ENCODE results near the gene MMP14. TPM values are rescaled to one million over a fixed set of nuclear protein-coding genes. Genes with fewer than 3 reads are reported as not detected.
A peak's percentile ranks its signal among the peaks of the same experiment; 100 is the strongest.

Gene MMP14
- total RNA-seq, 2 experiments from 2014 or later: 2.8 to 9.0 TPM

DNA sequence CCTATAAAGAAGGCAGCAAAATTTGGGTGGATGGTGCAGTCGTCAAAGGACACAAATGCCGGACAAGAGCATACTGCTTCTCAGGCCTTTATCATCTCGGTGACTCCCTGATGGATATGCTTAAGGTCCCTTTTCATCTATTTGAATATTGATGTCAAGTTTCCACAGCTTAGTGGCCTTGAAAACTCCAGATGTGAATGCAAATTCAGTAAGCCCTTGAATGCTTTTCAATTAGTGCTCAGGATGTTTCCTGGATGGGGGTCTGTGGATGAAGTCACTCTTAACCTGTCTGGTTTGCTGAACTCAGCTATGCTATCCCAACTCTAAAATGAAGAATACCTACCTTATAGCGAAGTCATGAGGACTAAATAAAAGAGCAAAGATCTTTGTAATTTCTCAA is 57.3 kb downstream of the MMP14 start:
- Histone ChIP-seq H3K9me3 (ENCODE audit: low read length) (no peaks in the 10 kb centered on the region), H2AFZ (ENCODE audit: low read length) (no peak overlapping the region; the same call in 1 of the 2 replicates), H3K4me1 (ENCODE audit: insufficient read depth, low read length, poor library complexity, severe bottlenecking) (peaks cover 47% of the 10 kb centered on the region), H3K36me3 (ENCODE audit: insufficient read depth, low read length) (peaks cover 13% of the 10 kb centered on the region; the same call in 1 of the 2 replicates), H3K79me2 (ENCODE audit: insufficient read depth, low read depth, low read length) (no peaks in the 10 kb centered on the region), H3K27ac (ENCODE audit: low read depth, low read length, poor library complexity, severe bottlenecking) (peak overlapping the region; percentile 51), H3K4me2 (ENCODE audit: low read length) (peak overlapping the region; percentile 49), H4K20me1 (ENCODE audit: insufficient read depth, low read length) (no peaks in the 10 kb centered on the region), H3K4me3 (ENCODE audit: low read depth, low read length, poor library complexity, severe bottlenecking) (peak overlapping the region; percentile 5), H3K9me2 (ENCODE audit: insufficient read depth, low read length) (no peaks in the 10 kb centered on the region)
- CTCF ChIA-PET (ENCODE audit: unreplicated experiment): interaction anchor here (0.5 to 0.7 kb wide), 2 partner anchors 11 to 33 kb away, joined by 3 read pairs; partner anchors contain the start of gene REM2
- POLR2A ChIA-PET: interaction anchor here (1.0 to 1.6 kb wide), 3 partner anchors 10 to 264 kb away, joined by 3 to 6 read pairs (median 3); partner anchors contain the start of gene REM2
- no TSS peak for BruUV-seq (replicated peaks)
- no peak for TF ChIP-seq EZH2phosphoT487 (IDR thresholded peaks at IDR 0.05; ENCODE audit: borderline replicate concordance, low read depth, low read length)
- no peak for TF ChIP-seq CTCF (conservative IDR thresholded peaks at IDR 0.05; ENCODE audit: low read length)
- DNase-seq (ENCODE audit: low spot score): peak; percentile 71
- intact Hi-C loops (cut with micrococcal nuclease; ENCODE audit: unreplicated experiment): no loop called here

DNA sequence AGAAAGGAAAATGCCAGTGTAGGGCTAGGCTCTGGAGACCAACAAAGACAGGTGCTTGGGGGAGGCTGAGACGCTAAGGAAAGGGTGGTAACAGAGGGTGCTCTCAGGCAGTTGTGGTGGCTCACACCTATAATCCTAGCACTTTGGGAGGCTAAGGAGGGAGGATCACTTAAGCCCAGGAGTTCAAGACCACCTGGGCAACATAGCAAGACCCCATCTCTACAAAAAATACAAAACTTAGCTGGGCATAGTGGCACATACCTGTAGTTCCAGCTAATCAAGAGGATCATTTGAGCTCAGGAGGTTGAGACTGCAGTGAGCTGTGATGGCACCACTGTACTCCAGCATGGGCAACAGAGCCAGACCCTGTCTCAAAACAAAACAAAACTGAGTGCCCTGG is 59.0 kb downstream of the MMP14 start:
- no peak for TF ChIP-seq EZH2phosphoT487 (IDR thresholded peaks at IDR 0.05; ENCODE audit: borderline replicate concordance, low read depth, low read length)
- no peak for TF ChIP-seq CTCF (conservative IDR thresholded peaks at IDR 0.05; ENCODE audit: low read length)
- no peak for DNase-seq (ENCODE audit: low spot score)
- POLR2A ChIA-PET: interaction anchor here (0.6 to 1.3 kb wide), 2 partner anchors 10 to 23 kb away, joined by 3 to 4 read pairs; partner anchors contain the start of gene LRP10

GRCh38 chr14:22896356-22896755 is 60.0 kb downstream of the MMP14 start:
- no peak overlapping the region for H3K4me3 ChIP-seq (ENCODE audit: low read depth, low read length, poor library complexity, severe bottlenecking)
- ChIA-PET CTCF (ENCODE audit: unreplicated experiment) (interaction anchor here (0.6 to 0.9 kb wide), 2 partner anchors 14 to 99 kb away, joined by 3 to 4 read pairs; no protein-coding TSS in a partner anchor), POLR2A (interaction anchor here (1.0 to 1.3 kb wide), 5 partner anchors 13 to 41 kb away, joined by 3 to 5 read pairs (median 4); partner anchors contain the start of genes LRP10, RBM23 and REM2)
- no peaks in the 10 kb centered on the region for H3K79me2 ChIP-seq (ENCODE audit: insufficient read depth, low read depth, low read length)
- intact Hi-C loops (cut with micrococcal nuclease; ENCODE audit: unreplicated experiment): no loop called here
- H2AFZ ChIP-seq (ENCODE audit: low read length): no peak overlapping the region
- TF ChIP-seq EZH2phosphoT487 (IDR thresholded peaks at IDR 0.05; ENCODE audit: borderline replicate concordance, low read depth, low read length) (no peak), CTCF (conservative IDR thresholded peaks at IDR 0.05; ENCODE audit: low read length) (no peak)
- no peaks in the 10 kb centered on the region for H3K9me2 ChIP-seq (ENCODE audit: insufficient read depth, low read length)
- H4K20me1 ChIP-seq (ENCODE audit: insufficient read depth, low read length): no peaks in the 10 kb centered on the region
- no peak overlapping the region for H3K27ac ChIP-seq (ENCODE audit: low read depth, low read length, poor library complexity, severe bottlenecking)
- H3K4me2 ChIP-seq (ENCODE audit: low read length): no peak overlapping the region
- H3K4me1 ChIP-seq (ENCODE audit: insufficient read depth, low read length, poor library complexity, severe bottlenecking): peaks cover 35% of the 10 kb centered on the region
- H3K36me3 ChIP-seq (ENCODE audit: insufficient read depth, low read length): peaks cover 32% of the 10 kb centered on the region
- no peaks in the 10 kb centered on the region for H3K9me3 ChIP-seq (ENCODE audit: low read length)
- DNase-seq (ENCODE audit: low spot score): no peak
- no TSS peak for BruUV-seq (replicated peaks)

More for the DNA sequence above, 59.0 kb downstream of the MMP14 start:
- Histone ChIP-seq H3K4me3 (ENCODE audit: low read depth, low read length, poor library complexity, severe bottlenecking) (no peak overlapping the region), H3K79me2 (ENCODE audit: insufficient read depth, low read depth, low read length) (no peaks in the 10 kb centered on the region), H3K9me3 (ENCODE audit: low read length) (no peaks in the 10 kb centered on the region), H2AFZ (ENCODE audit: low read length) (no peak overlapping the region), H3K36me3 (ENCODE audit: insufficient read depth, low read length) (peaks cover 25% of the 10 kb centered on the region), H3K4me2 (ENCODE audit: low read length) (no peak overlapping the region), H3K4me1 (ENCODE audit: insufficient read depth, low read length, poor library complexity, severe bottlenecking) (peaks cover 39% of the 10 kb centered on the region), H3K27ac (ENCODE audit: low read depth, low read length, poor library complexity, severe bottlenecking) (no peak overlapping the region), H3K9me2 (ENCODE audit: insufficient read depth, low read length) (no peaks in the 10 kb centered on the region), H4K20me1 (ENCODE audit: insufficient read depth, low read length) (no peaks in the 10 kb centered on the region)
- no TSS peak for BruUV-seq (replicated peaks)
- intact Hi-C loops (cut with micrococcal nuclease; ENCODE audit: unreplicated experiment): no loop called here
- CTCF ChIA-PET (ENCODE audit: unreplicated experiment): no interaction called here
